HG02970 (cell line): ENCODE results near the gene TEAD3.
"Not testable (repeated sequence)": the region's sequence is repeated elsewhere in the genome, so short reads cannot be mapped to it uniquely, and the experiment has no call there.

Experiments
- ATAC-seq: cut with Tn5 transposase; IDR thresholded peaks from one replicate; pipeline ENCODE4 v1.9.1; 2021; ENCODE audit warnings: mild to moderate bottlenecking, moderate library complexity, moderate number of reproducible peaks; ENCODE audit not compliant: unreplicated experiment, low FRiP score

TEAD3 gene

GRCh38 chr6:35454391-35455110 lies 42.3 kb downstream of the TEAD3 start:
- no peak for ATAC-seq

GRCh38 chr6:35453236-35453635 lies 43.6 kb downstream of the TEAD3 start:
- no peak for ATAC-seq

- peak; percentile 88 for ATAC-seq
Observed at GRCh38 chr6:35452183-35453090, 44.4 kb downstream of the TEAD3 start, which contains the start of gene FANCE. Gene FANCE, plus strand, starts transcription at chr6:35452338. Its CDS starts 208 bp downstream, at chr6:35452546.

GRCh38 chr6:35451354-35452182 lies 45.3 kb downstream of the TEAD3 start:
- ATAC-seq, result no peak

GRCh38 chr6:35449287-35449881 lies 47.5 kb downstream of the TEAD3 start:
- ATAC-seq, result no peak

GRCh38 chr6:35448191-35448590 lies 48.7 kb downstream of the TEAD3 start:
- no peak for ATAC-seq

GRCh38 chr6:35445691-35446090 lies 51.2 kb downstream of the TEAD3 start:
- ATAC-seq, result no peak

- no peak for ATAC-seq
Observed at GRCh38 chr6:35443341-35444030, 53.4 kb downstream of the TEAD3 start.

GRCh38 chr6:35442693-35443092 lies 54.2 kb downstream of the TEAD3 start:
- ATAC-seq, result no peak

GRCh38 chr6:35441642-35442041 lies 55.2 kb downstream of the TEAD3 start:
- no peak for ATAC-seq

- no peak for ATAC-seq
Observed at GRCh38 chr6:35441205-35441604, 55.7 kb downstream of the TEAD3 start.

GRCh38 chr6:35439308-35439707 lies 57.6 kb downstream of the TEAD3 start:
- ATAC-seq, result no peak

- ATAC-seq, result not testable (repeated sequence)
Observed at GRCh38 chr6:35438378-35439065, 58.4 kb downstream of the TEAD3 start.

GRCh38 chr6:35436071-35436857 lies 60.6 kb downstream of the TEAD3 start:
- no peak for ATAC-seq

GRCh38 chr6:35435074-35435837 lies 61.6 kb downstream of the TEAD3 start:
- no peak for ATAC-seq

GRCh38 chr6:35432702-35433101 lies 64.2 kb downstream of the TEAD3 start:
- ATAC-seq, result not testable (repeated sequence)

- no peak for ATAC-seq
Observed at GRCh38 chr6:35432291-35432690, 64.6 kb downstream of the TEAD3 start.

GRCh38 chr6:35429463-35429862 lies 67.4 kb downstream of the TEAD3 start:
- no peak for ATAC-seq
